DMS53 treated with DMSO at 0.1 percent for 48 hours (cell line): ENCODE results near the gene DMBX1.

Experiments
- DNase-seq: peaks from one replicate; lab custom pipeline; 2025; ENCODE audit not compliant: unreplicated experiment; lab: John Stamatoyannopoulos, UW

DMBX1 gene

GRCh38 chr1:46522969-46523320 is 33.3 kb downstream of the DMBX1 start:
- DNase-seq = no peak

GRCh38 chr1:46523496-46524353 is 34.1 kb downstream of the DMBX1 start:
- no peak for DNase-seq

- DNase-seq = no peak
Observed at GRCh38 chr1:46524843-46525242, 35.2 kb downstream of the DMBX1 start.

GRCh38 chr1:46525253-46525983 is 35.8 kb downstream of the DMBX1 start:
- no peak for DNase-seq

- no peak for DNase-seq
Observed at GRCh38 chr1:46526013-46526690, 36.5 kb downstream of the DMBX1 start.

- no peak for DNase-seq
Observed at GRCh38 chr1:46526691-46527291, 37.2 kb downstream of the DMBX1 start.

- peak; percentile 85 for DNase-seq
Observed at GRCh38 chr1:46527474-46528296, 38.0 kb downstream of the DMBX1 start.

GRCh38 chr1:46528297-46528955 is 38.8 kb downstream of the DMBX1 start:
- DNase-seq = no peak

- no peak for DNase-seq
Observed at GRCh38 chr1:46529031-46529630, 39.5 kb downstream of the DMBX1 start.

- no peak for DNase-seq
Observed at GRCh38 chr1:46530311-46530710, 40.7 kb downstream of the DMBX1 start.

GRCh38 chr1:46530791-46531409 is 41.3 kb downstream of the DMBX1 start:
- DNase-seq = no peak

GRCh38 chr1:46532095-46532494 is 42.5 kb downstream of the DMBX1 start:
- DNase-seq = no peak

GRCh38 chr1:46532498-46533178 is 43.0 kb downstream of the DMBX1 start:
- peak; percentile 21 for DNase-seq

GRCh38 chr1:46533179-46533864 is 43.7 kb downstream of the DMBX1 start:
- DNase-seq = no peak

- peak; percentile 80 for DNase-seq
Observed at GRCh38 chr1:46535063-46535462, 45.4 kb downstream of the DMBX1 start.

- no peak for DNase-seq
Observed at GRCh38 chr1:46536527-46536926, 46.9 kb downstream of the DMBX1 start.

- DNase-seq = no peak
Observed at GRCh38 chr1:46537651-46538050, 48.0 kb downstream of the DMBX1 start.

GRCh38 chr1:46538147-46538546 is 48.5 kb downstream of the DMBX1 start:
- DNase-seq = no peak
